NCI-H526 (cell line): Measurements from ENCODE around the gene BRD8.

Source experiments
- DNase-seq, 2 experiments: peaks; one replicate each; lab custom pipeline; 2025; lab: John Stamatoyannopoulos, UW

Gene BRD8

GRCh38 chr5:138102454-138103318 lies 75.7 kb downstream of the BRD8 start:
- no peak for DNase-seq

GRCh38 chr5:138096997-138097828 lies 81.2 kb downstream of the BRD8 start:
- DNase-seq: no peak

GRCh38 chr5:138096363-138096762 lies 82.1 kb downstream of the BRD8 start:
- DNase-seq: no peak

- DNase-seq: no peak
Measured at GRCh38 chr5:138095100-138095907, 83.1 kb downstream of the BRD8 start.

- DNase-seq: no peak
Measured at GRCh38 chr5:138093036-138093435, 85.4 kb downstream of the BRD8 start.

GRCh38 chr5:138092301-138092700 lies 86.1 kb downstream of the BRD8 start:
- DNase-seq: no peak

- no peak for DNase-seq
Measured at GRCh38 chr5:138091685-138092084, 86.7 kb downstream of the BRD8 start.
